ENCODE results near the gene OR10G2. TPM values are rescaled to one million over a fixed set of nuclear protein-coding genes. Genes with fewer than 3 reads are reported as not detected.

The OR10G2 gene
- not detected for total RNA-seq

- ATAC-seq = no peak
- H3K4me1 ChIP-seq = no peaks in the 10 kb centered on the region
- no peaks in the 10 kb centered on the region for H3K27me3 ChIP-seq
- TF ChIP-seq POLR2A (IDR thresholded peaks at IDR 0.05) = no peak
- no peak for TF ChIP-seq CTCF (IDR thresholded peaks at IDR 0.05)
- no peaks in the 10 kb centered on the region for H3K9me3 ChIP-seq
- H3K4me3 ChIP-seq = no peak within 1 kb of the TSS
- 53 to 60% methylated on average over 4 of the region's 4 CpGs for WGBS, 2 donors
- intact Hi-C loops (cut with DNase I) = no loop called here
- DNase-seq = no peak
- H3K36me3 ChIP-seq (replicated peaks in 1 of 2; ENCODE audit: insufficient read depth in 1 of 2, low read depth in 2 of 2) = no peaks in the 10 kb centered on the region
- no peak within 1 kb of the TSS for H3K27ac ChIP-seq
Measured at GRCh38 chr14:21634840-21635239, at the start of gene OR10G2. Gene OR10G2, minus strand, starts transcription at chr14:21634940. Its CDS starts 98 bp downstream, at chr14:21634842.

GRCh38 chr14:21680072-21680471, 45.3 kb upstream of the OR10G2 start:
- H3K27ac ChIP-seq = no peak overlapping the region
- DNase-seq (no peak), ATAC-seq (no peak)
- WGBS, 2 donors = 72 to 76% methylated on average over 2 of the region's 2 CpGs
- intact Hi-C loops (cut with DNase I) = no loop called here
- no peak overlapping the region for H3K4me3 ChIP-seq
- H3K4me1 ChIP-seq = no peaks in the 10 kb centered on the region
- H3K9me3 ChIP-seq = no peaks in the 10 kb centered on the region
- no peak for TF ChIP-seq CTCF (IDR thresholded peaks at IDR 0.05)
- TF ChIP-seq POLR2A (IDR thresholded peaks at IDR 0.05) = no peak
- H3K27me3 ChIP-seq = no peaks in the 10 kb centered on the region
- H3K36me3 ChIP-seq (replicated peaks in 1 of 2; ENCODE audit: insufficient read depth in 1 of 2, low read depth in 2 of 2) = no peaks in the 10 kb centered on the region

GRCh38 chr14:21675566-21675965, 40.8 kb upstream of the OR10G2 start:
- TF ChIP-seq POLR2A (IDR thresholded peaks at IDR 0.05) (no peak), CTCF (IDR thresholded peaks at IDR 0.05) (no peak)
- Histone ChIP-seq H3K27me3 (no peaks in the 10 kb centered on the region), H3K36me3 (replicated peaks in 1 of 2; ENCODE audit: insufficient read depth in 1 of 2, low read depth in 2 of 2) (no peaks in the 10 kb centered on the region), H3K4me1 (no peaks in the 10 kb centered on the region), H3K27ac (no peak overlapping the region), H3K4me3 (no peak overlapping the region), H3K9me3 (no peaks in the 10 kb centered on the region)
- intact Hi-C loops (cut with DNase I) = no loop called here
- WGBS, 2 donors = 54 to 60% methylated on average over 4 of the region's 4 CpGs
- no peak for ATAC-seq
- no peak for DNase-seq

- Histone ChIP-seq H3K27me3 (no peaks in the 10 kb centered on the region), H3K4me1 (no peaks in the 10 kb centered on the region), H3K4me3 (no peak within 1 kb of the TSS), H3K27ac (no peak within 1 kb of the TSS), H3K36me3 (replicated peaks in 1 of 2; ENCODE audit: insufficient read depth in 1 of 2, low read depth in 2 of 2) (no peaks in the 10 kb centered on the region), H3K9me3 (no peaks in the 10 kb centered on the region)
- intact Hi-C loops (cut with DNase I) = no loop called here
- TF ChIP-seq CTCF (IDR thresholded peaks at IDR 0.05) = no peak
- TF ChIP-seq POLR2A (IDR thresholded peaks at IDR 0.05) = no peak
- DNase-seq (no peak), ATAC-seq (no peak)
- 92 to 100% methylated on average over 1 of the region's 1 CpG for WGBS, 2 donors
Measured at GRCh38 chr14:21673718-21674117, 39.0 kb upstream of the OR10G2 start, which contains the start of gene OR4E1. Gene OR4E1, minus strand, starts transcription at chr14:21673818. Its CDS starts 2,883 bp downstream, at chr14:21670935.

- intact Hi-C loops (cut with DNase I) = no loop called here
- Histone ChIP-seq H3K36me3 (replicated peaks in 1 of 2; ENCODE audit: insufficient read depth in 1 of 2, low read depth in 2 of 2) (no peaks in the 10 kb centered on the region), H3K27me3 (no peaks in the 10 kb centered on the region), H3K27ac (no peak overlapping the region), H3K4me3 (no peak overlapping the region), H3K4me1 (no peaks in the 10 kb centered on the region), H3K9me3 (no peaks in the 10 kb centered on the region)
- ATAC-seq (no peak), DNase-seq (no peak)
- TF ChIP-seq CTCF (IDR thresholded peaks at IDR 0.05) (no peak), POLR2A (IDR thresholded peaks at IDR 0.05) (no peak)
- 42 to 61% methylated on average over 1 of the region's 1 CpG for WGBS, 2 donors
Measured at GRCh38 chr14:21672116-21672515, 37.4 kb upstream of the OR10G2 start.
